ENCODE results near the gene CD14. TPM values are rescaled to one million over a fixed set of nuclear protein-coding genes. Genes with fewer than 3 reads are reported as not detected.

Gene CD14
- total RNA-seq, 1 experiment from 2014 or later: not detected

DNA sequence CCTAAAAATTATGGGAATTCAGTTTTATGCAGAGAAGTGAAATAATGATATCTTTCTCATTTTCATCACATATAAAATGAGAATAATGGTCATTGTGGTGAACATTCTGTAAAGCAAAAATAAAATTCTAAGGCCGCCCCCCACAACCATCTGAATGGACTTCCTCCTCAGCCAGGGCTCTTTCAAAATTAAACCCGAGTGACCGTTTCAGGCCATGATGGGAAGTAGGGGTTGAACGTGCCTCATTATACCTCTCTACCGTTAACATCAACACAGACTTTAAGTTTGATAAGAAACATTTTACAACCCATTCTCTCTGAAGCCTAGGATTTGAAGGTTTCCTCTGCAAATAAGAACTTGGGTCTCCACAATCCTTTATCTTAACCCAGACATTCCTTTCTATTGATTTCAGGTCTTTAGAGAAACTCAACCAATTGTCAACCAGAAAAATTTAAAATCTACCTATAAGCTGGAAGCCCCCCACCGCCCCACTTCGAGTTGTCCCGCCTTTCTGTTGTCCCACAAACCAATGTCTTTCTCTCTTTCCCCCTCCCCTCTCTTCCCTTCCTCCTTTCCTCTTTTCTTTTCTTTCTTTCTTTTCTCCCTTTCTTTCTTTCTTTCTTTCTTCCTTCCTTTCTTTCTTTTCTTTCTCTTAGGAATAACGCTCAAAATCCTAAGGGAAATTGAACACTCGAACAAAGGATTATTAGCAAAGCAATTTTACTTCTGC, 4.6 kb upstream of the CD14 start:
- DNase-seq (no peak), ATAC-seq (no peak)
- POLR2A ChIA-PET (ENCODE audit: unreplicated experiment): no interaction called here
- H4K20me1 ChIP-seq (ENCODE audit: low read length): no peaks in the 10 kb centered on the region
- H3K79me2 ChIP-seq (ENCODE audit: low read length): peaks cover 19% of the 10 kb centered on the region
- H3K9me3 ChIP-seq (ENCODE audit: low read length): no peaks in the 10 kb centered on the region
- no TSS peak for BruUV-seq (replicated peaks)
- no peak overlapping the region for H3K9ac ChIP-seq (ENCODE audit: low read length)
- H3F3A ChIP-seq (ENCODE audit: low read length, unreplicated experiment): no peaks in the 10 kb centered on the region
- intact Hi-C loops (cut with micrococcal nuclease): loop anchor here (2.0 kb wide), 1 partner anchor 73 kb away; the partner anchor contains the start of genes APBB3 and SLC35A4
- H3K4me3 ChIP-seq (ENCODE audit: low read length): no peak overlapping the region
- H2AFZ ChIP-seq (ENCODE audit: low read length): no peak overlapping the region
- TF ChIP-seq CTCF (conservative IDR thresholded peaks at IDR 0.05; ENCODE audit: low read depth, low read length) (no peak), EZH2phosphoT487 (IDR thresholded peaks at IDR 0.05; ENCODE audit: borderline replicate concordance, low read length) (no peak), EZH2 (IDR thresholded peaks at IDR 0.05; ENCODE audit: low read length, unreplicated experiment) (no peak)
- H3K4me1 ChIP-seq (ENCODE audit: insufficient read depth, low read length): peaks cover 9% of the 10 kb centered on the region; the same call in 1 of the 2 replicates
- no peak overlapping the region for H3K4me2 ChIP-seq (ENCODE audit: low read length)
- CTCF ChIA-PET: no interaction called here
- no peaks in the 10 kb centered on the region for H3K9me2 ChIP-seq (replicated peaks; ENCODE audit: low read length)
- no peak overlapping the region for H3K27ac ChIP-seq (ENCODE audit: low read length)
- H3K36me3 ChIP-seq (ENCODE audit: low read depth, low read length): no peaks in the 10 kb centered on the region; the same call in 1 of the 2 replicates
- H3K27me3 ChIP-seq (ENCODE audit: low read length): no peaks in the 10 kb centered on the region

DNA sequence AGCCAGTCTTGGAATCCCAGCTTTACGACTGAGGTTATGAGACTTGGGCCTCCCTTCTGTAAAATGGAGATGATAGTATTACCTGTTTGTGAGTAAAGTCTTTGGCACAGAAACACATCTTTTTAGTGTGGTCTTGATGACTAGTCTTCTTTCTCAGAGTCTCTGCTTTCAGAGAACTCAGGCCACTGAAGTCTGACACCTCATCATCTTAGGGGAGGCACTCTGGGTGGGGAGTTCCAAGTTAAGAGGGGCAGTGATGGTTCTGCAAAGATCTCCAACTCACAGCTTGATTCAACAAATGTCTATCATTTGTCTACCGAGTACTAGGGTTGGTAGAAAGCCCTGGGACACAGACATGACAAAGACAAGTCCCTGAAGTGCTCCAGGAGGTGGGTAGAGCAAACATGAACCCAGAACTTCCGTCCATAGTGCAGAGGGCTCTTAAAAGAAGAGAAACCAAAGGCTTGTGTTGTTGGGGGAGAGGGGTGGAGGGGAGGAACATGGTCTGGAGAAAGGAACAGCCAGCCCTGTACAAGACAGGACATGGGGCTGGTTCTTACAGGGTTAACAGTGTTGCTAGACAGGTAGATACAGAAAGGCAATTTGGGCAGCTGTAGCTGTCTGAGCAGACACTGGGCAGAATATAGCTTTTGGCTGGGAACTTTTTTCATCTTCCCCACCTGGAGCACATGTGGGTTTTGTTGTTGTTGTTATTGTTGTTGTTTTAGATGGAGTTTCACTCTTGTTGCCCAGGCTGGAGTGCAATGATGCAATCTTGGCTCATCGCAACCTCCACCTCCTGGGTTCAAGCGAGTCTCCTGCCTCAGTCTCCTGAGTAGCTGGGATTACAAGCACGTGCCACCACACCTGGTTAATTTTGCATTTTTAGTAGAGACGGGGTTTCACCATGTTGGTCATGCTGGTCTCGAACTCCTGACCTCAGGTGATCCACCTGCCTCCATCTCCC, 2.6 kb upstream of the CD14 start:
- no peak overlapping the region for H3K9ac ChIP-seq (ENCODE audit: low read length)
- H3K36me3 ChIP-seq (ENCODE audit: low read depth, low read length): no peaks in the 10 kb centered on the region
- no peaks in the 10 kb centered on the region for H3F3A ChIP-seq (ENCODE audit: low read length, unreplicated experiment)
- intact Hi-C loops (cut with micrococcal nuclease): no loop called here
- ATAC-seq: no peak
- H3K4me2 ChIP-seq (ENCODE audit: low read length): no peak overlapping the region
- ChIA-PET CTCF (interaction anchor here (0.6 kb wide), 1 partner anchor 106 kb away, joined by 3 read pairs; no protein-coding TSS in a partner anchor), POLR2A (ENCODE audit: unreplicated experiment) (interaction anchor here (0.6 kb wide), 2 partner anchors 138 to 448 kb away, joined by 5 to 17 read pairs; no protein-coding TSS in a partner anchor)
- DNase-seq: no peak
- H3K9me3 ChIP-seq (ENCODE audit: low read length): no peaks in the 10 kb centered on the region
- no TSS peak for BruUV-seq (replicated peaks)
- H3K27me3 ChIP-seq (ENCODE audit: low read length): no peaks in the 10 kb centered on the region
- no peaks in the 10 kb centered on the region for H3K9me2 ChIP-seq (replicated peaks; ENCODE audit: low read length)
- no peaks in the 10 kb centered on the region for H4K20me1 ChIP-seq (ENCODE audit: low read length)
- peaks cover 13% of the 10 kb centered on the region for H3K79me2 ChIP-seq (ENCODE audit: low read length)
- H3K4me1 ChIP-seq (ENCODE audit: insufficient read depth, low read length): peaks cover 9% of the 10 kb centered on the region; the same call in 1 of the 2 replicates
- no peak overlapping the region for H3K27ac ChIP-seq (ENCODE audit: low read length)
- TF ChIP-seq EZH2phosphoT487 (IDR thresholded peaks at IDR 0.05; ENCODE audit: borderline replicate concordance, low read length) (no peak), CTCF (conservative IDR thresholded peaks at IDR 0.05; ENCODE audit: low read depth, low read length) (no peak), EZH2 (IDR thresholded peaks at IDR 0.05; ENCODE audit: low read length, unreplicated experiment) (no peak)
- H2AFZ ChIP-seq (ENCODE audit: low read length): no peak overlapping the region
- no peak overlapping the region for H3K4me3 ChIP-seq (ENCODE audit: low read length)
